Measurements from ENCODE around the gene CNOT1. TPM values are rescaled to one million over a fixed set of nuclear protein-coding genes. Genes with fewer than 3 reads are reported as not detected.

The CNOT1 gene
- total and polyA plus RNA-seq, 2 experiments from 2014 or later = 50.8 to 113 TPM

DNA sequence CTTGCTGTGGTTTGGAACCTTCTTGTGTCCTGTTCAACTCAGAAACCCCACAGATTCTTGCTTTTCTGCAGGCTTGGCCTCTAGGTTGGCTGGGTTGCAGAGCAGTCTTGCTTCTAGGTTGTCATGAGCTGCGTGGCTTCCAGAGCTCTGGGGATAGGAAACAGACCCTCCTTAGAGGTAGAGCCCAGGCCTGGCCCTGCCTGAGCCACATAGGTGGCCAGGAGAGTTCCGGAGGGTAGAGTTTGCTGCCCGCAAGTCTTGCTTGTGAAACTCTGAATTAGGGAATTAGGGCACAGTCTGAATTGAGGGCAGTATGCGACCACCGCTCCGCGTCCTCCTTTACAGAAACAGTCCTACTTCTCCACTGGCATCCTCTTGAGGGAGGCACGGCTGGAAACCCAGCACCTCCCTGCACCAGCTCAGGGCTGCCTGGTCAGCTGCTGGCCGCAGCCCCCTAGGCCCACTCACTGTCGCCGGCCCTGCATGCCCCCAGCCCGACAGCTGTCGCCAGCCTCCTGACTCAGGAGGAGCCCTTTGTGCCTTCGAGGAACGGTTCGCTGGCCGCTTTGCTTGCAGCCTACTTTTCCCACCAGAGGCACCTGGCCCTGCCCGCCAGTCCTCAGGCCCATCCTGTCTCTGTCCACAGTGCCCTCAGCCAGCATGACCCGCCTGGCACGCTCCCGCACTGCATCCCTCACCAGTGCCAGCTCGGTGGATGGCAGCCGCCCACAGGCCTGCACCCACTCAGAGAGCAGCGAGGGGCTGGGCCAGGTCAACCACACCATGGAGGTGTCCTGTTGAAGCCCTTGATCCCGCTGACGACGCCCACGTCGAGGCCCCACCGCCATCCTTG, 118.6 kb downstream of the CNOT1 start:
- Histone ChIP-seq H2AFZ (no peak overlapping the region), H3K9me2 (replicated peaks; ENCODE audit: insufficient read depth) (no peaks in the 10 kb centered on the region), H4K20me1 (ENCODE audit: insufficient read depth, poor library complexity, severe bottlenecking) (no peaks in the 10 kb centered on the region), H3K27ac (no peak overlapping the region), H3K4me2 (no peak overlapping the region), H3K4me1 (ENCODE audit: insufficient read depth) (peaks cover 13% of the 10 kb centered on the region), H3K27me3 (no peaks in the 10 kb centered on the region), H3K9me3 (ENCODE audit: low read depth) (no peaks in the 10 kb centered on the region), H3K4me3 (no peak overlapping the region), H3K36me3 (replicated peaks; ENCODE audit: insufficient read depth, low read depth) (no peaks in the 10 kb centered on the region), H3K79me2 (peaks cover 2% of the 10 kb centered on the region)
- no peak for DNase-seq (ENCODE audit: low spot score)
- TF ChIP-seq EZH2 (IDR thresholded peaks at IDR 0.05; ENCODE audit: borderline replicate concordance) = no peak
- no peak for TF ChIP-seq EZH2phosphoT487 (IDR thresholded peaks at IDR 0.05; ENCODE audit: low read depth, severe bottlenecking, unreplicated experiment)
- TF ChIP-seq, protein P1, sequence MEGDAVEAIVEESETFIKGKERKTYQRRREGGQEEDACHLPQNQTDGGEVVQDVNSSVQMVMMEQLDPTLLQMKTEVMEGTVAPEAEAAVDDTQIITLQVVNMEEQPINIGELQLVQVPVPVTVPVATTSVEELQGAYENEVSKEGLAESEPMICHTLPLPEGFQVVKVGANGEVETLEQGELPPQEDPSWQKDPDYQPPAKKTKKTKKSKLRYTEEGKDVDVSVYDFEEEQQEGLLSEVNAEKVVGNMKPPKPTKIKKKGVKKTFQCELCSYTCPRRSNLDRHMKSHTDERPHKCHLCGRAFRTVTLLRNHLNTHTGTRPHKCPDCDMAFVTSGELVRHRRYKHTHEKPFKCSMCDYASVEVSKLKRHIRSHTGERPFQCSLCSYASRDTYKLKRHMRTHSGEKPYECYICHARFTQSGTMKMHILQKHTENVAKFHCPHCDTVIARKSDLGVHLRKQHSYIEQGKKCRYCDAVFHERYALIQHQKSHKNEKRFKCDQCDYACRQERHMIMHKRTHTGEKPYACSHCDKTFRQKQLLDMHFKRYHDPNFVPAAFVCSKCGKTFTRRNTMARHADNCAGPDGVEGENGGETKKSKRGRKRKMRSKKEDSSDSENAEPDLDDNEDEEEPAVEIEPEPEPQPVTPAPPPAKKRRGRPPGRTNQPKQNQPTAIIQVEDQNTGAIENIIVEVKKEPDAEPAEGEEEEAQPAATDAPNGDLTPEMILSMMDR (IDR thresholded peaks at IDR 0.05; ENCODE audit: poor library complexity) = no peak
- WGBS (ENCODE audit: low lambda C conversion rate, missing lambda C conversion rate) = 95% methylated on average over 30 of the region's 30 CpGs

DNA sequence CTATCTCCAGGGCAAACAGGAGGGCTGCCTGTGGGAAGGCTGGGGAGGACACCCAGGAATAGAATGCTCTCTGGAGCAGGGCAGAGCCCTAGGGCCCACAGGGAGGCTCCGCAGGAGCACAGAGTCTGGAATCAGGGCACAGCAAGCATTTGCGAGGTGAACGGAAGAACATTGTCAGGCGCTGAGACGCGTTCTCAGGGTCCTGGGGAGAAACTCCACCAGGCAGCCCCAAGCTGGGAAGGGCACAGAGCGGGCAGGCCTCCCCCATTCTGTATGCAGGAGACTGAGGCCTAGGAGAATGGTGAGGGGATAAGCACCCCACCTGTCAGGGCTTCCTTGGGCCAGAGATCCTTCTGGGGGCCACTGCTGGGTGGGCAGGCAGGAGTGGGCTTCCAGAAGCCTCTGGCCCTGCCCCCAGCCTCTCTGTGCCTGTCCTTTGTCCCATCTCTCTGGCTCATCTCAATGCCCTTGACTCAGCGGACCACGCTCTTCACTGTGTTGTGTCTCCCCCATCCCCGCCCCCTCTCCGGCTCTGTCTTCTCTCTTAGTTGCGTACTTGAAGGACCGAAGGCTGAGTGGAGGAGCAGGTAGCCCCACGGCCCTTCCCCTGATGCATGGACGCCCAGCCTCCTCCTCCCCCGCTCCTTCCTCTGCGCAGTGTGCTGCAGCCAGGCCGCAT, 119.4 kb downstream of the CNOT1 start:
- H3K4me3 ChIP-seq = no peak overlapping the region
- H3K9me3 ChIP-seq (ENCODE audit: low read depth) = no peaks in the 10 kb centered on the region
- 94% methylated on average over 15 of the region's 18 CpGs for WGBS (ENCODE audit: low lambda C conversion rate, missing lambda C conversion rate)
- H3K4me2 ChIP-seq = no peak overlapping the region
- H3K9me2 ChIP-seq (replicated peaks; ENCODE audit: insufficient read depth) = no peaks in the 10 kb centered on the region
- peaks cover 13% of the 10 kb centered on the region for H3K4me1 ChIP-seq (ENCODE audit: insufficient read depth)
- no peaks in the 10 kb centered on the region for H4K20me1 ChIP-seq (ENCODE audit: insufficient read depth, poor library complexity, severe bottlenecking)
- H3K27ac ChIP-seq = no peak overlapping the region
- no peaks in the 10 kb centered on the region for H3K36me3 ChIP-seq (replicated peaks; ENCODE audit: insufficient read depth, low read depth)
- peaks cover 2% of the 10 kb centered on the region for H3K79me2 ChIP-seq
- no peak overlapping the region for H2AFZ ChIP-seq
- no peak for DNase-seq (ENCODE audit: low spot score)
- H3K27me3 ChIP-seq = no peaks in the 10 kb centered on the region
- no peak for TF ChIP-seq EZH2phosphoT487 (IDR thresholded peaks at IDR 0.05; ENCODE audit: low read depth, severe bottlenecking, unreplicated experiment)
- TF ChIP-seq, protein P1 (IDR thresholded peaks at IDR 0.05; ENCODE audit: poor library complexity) = no peak
- no peak for TF ChIP-seq EZH2 (IDR thresholded peaks at IDR 0.05; ENCODE audit: borderline replicate concordance)

DNA sequence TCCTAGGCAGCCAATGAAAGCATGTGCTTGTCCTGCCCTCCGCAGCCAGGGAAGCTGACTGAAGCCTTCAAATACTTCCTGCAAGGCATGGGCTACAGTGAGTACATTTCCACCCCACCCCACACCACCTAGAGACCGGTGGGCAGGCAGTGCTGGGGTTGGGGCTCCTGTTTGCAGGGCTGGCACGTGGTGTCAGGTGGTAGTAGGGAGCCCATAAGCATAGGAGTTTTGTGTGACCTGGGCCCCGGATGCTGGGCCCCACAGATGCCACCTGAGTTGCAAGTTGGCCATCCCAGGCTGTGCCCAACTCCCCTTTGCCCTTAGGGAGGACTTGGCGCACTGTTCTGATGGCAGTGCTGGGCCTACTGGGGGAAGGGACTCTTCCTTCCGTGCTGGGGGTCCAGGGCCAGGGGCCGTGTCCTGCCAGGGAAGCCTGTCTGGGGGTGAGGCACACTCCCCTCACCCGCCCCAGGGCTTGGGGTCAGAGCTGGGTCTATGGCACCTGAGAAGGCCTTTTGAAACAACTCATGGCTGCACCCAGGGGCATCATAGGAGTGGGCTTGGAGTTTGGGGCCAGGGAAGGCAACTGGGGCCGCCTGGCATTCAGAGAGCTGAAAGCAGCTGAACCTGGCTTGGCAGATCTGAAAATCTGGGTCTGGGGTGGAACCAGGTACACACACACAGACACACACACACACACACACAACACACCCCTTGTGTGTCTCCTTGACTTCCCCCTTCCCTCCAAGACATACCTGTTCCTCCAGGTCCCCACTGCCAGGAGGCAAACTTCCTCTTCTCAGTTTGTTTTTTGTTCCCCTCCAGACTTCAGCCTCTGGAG, 120.2 kb downstream of the CNOT1 start:
- H2AFZ ChIP-seq = no peak overlapping the region
- no peak overlapping the region for H3K4me2 ChIP-seq
- no peaks in the 10 kb centered on the region for H3K79me2 ChIP-seq
- TF ChIP-seq EZH2 (IDR thresholded peaks at IDR 0.05; ENCODE audit: borderline replicate concordance) (no peak), EZH2phosphoT487 (IDR thresholded peaks at IDR 0.05; ENCODE audit: low read depth, severe bottlenecking, unreplicated experiment) (no peak)
- TF ChIP-seq, protein P1 (IDR thresholded peaks at IDR 0.05; ENCODE audit: poor library complexity) = no peak
- no peaks in the 10 kb centered on the region for H4K20me1 ChIP-seq (ENCODE audit: insufficient read depth, poor library complexity, severe bottlenecking)
- WGBS (ENCODE audit: low lambda C conversion rate, missing lambda C conversion rate) = 94% methylated on average over 9 of the region's 9 CpGs
- DNase-seq (ENCODE audit: low spot score) = no peak
- H3K27me3 ChIP-seq = no peaks in the 10 kb centered on the region
- H3K9me3 ChIP-seq (ENCODE audit: low read depth) = no peaks in the 10 kb centered on the region
- no peaks in the 10 kb centered on the region for H3K9me2 ChIP-seq (replicated peaks; ENCODE audit: insufficient read depth)
- H3K27ac ChIP-seq = no peak overlapping the region
- peaks cover 8% of the 10 kb centered on the region for H3K4me1 ChIP-seq (ENCODE audit: insufficient read depth)
- no peaks in the 10 kb centered on the region for H3K36me3 ChIP-seq (replicated peaks; ENCODE audit: insufficient read depth, low read depth)
- no peak overlapping the region for H3K4me3 ChIP-seq

All from hepatocyte (in vitro differentiated cells).